GM21526 (cell line): ENCODE data around the gene ANKS1A.
A peak's percentile ranks its signal among the peaks of the same experiment; 100 is the strongest.
"Not testable (repeated sequence)": the region's sequence is repeated elsewhere in the genome, so short reads cannot be mapped to it uniquely, and the experiment has no call there.

Source experiments
- ATAC-seq: cut with Tn5 transposase; IDR thresholded peaks from one replicate; pipeline ENCODE4 v1.9.1; 2021; ENCODE audit warnings: moderate library complexity; ENCODE audit not compliant: unreplicated experiment, low FRiP score

ANKS1A gene, protein sequence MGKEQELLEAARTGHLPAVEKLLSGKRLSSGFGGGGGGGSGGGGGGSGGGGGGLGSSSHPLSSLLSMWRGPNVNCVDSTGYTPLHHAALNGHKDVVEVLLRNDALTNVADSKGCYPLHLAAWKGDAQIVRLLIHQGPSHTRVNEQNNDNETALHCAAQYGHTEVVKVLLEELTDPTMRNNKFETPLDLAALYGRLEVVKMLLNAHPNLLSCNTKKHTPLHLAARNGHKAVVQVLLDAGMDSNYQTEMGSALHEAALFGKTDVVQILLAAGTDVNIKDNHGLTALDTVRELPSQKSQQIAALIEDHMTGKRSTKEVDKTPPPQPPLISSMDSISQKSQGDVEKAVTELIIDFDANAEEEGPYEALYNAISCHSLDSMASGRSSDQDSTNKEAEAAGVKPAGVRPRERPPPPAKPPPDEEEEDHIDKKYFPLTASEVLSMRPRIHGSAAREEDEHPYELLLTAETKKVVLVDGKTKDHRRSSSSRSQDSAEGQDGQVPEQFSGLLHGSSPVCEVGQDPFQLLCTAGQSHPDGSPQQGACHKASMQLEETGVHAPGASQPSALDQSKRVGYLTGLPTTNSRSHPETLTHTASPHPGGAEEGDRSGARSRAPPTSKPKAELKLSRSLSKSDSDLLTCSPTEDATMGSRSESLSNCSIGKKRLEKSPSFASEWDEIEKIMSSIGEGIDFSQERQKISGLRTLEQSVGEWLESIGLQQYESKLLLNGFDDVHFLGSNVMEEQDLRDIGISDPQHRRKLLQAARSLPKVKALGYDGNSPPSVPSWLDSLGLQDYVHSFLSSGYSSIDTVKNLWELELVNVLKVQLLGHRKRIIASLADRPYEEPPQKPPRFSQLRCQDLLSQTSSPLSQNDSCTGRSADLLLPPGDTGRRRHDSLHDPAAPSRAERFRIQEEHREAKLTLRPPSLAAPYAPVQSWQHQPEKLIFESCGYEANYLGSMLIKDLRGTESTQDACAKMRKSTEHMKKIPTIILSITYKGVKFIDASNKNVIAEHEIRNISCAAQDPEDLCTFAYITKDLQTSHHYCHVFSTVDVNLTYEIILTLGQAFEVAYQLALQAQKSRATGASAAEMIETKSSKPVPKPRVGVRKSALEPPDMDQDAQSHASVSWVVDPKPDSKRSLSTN

GRCh38 chr6:34888874-34889555, at the start of gene ANKS1A:
Gene ANKS1A, plus strand, starts transcription at chr6:34889255. Its CDS starts 148 bp downstream, at chr6:34889403.
- peak; percentile 53 for ATAC-seq

- no peak for ATAC-seq
Observed at GRCh38 chr6:34839666-34840352, 49.2 kb upstream of the ANKS1A start.

DNA sequence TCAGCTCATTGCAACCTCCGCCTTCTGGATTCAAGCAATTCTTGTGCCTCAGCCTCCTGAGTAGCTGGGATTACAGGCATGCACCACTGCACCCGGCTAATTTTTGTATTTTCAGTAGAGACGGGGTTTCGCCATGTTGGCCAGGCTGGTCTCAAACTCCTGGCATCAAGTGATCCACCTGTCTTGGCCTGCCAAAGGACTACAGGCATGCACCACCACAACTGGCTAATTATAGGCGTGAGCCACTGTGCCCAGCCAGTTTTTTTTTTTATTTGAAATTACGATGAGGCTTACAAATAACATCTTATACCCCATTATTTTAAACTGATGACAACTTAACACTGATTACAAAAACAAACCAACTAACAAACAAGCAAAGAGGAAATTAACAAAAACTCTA, 40.0 kb upstream of the ANKS1A start:
- ATAC-seq, result not testable (repeated sequence)

DNA sequence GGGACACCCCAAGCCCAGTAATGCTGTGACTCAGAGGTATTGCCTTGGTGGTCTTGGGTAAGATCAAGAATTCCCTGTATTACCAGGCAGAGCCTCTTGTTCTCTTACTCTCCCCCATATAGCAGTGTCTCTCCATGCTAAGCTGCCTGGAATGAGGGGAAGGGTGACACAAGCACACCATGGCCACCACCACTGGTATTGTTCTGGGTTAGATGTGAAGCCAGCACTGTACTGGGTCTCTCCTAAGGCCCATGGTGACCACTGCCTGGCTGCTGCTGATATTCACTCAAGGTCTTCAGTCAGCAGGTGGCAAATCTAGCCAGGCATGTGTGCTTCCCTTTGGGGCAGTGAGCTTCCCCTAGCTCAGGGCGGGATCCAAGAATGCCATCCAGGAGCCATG, 37.7 kb upstream of the ANKS1A start:
- no peak for ATAC-seq

GRCh38 chr6:34852406-34853085, 36.5 kb upstream of the ANKS1A start:
- ATAC-seq, result no peak

- no peak for ATAC-seq
Observed at GRCh38 chr6:34855463-34855862, 33.6 kb upstream of the ANKS1A start.

DNA sequence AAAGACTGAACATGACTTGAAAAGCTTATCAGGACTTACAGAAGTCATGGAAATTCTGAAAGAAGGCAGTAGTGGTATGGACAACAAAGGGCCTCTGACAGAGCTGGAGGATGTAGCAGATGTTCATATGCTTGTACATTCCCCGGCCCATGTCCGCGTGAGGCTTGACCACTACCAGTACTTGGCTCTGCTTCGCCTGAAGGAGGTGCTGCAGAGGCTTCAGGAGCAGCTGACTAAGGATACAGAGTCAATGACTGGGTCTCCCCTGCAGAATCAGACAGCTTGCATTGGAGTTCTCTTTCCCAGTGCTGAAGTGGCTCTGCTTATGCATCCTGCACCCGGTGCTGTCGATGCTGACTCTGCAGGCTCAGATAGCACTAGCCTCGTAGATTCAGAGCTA, 30.4 kb upstream of the ANKS1A start:
- ATAC-seq, result no peak

DNA sequence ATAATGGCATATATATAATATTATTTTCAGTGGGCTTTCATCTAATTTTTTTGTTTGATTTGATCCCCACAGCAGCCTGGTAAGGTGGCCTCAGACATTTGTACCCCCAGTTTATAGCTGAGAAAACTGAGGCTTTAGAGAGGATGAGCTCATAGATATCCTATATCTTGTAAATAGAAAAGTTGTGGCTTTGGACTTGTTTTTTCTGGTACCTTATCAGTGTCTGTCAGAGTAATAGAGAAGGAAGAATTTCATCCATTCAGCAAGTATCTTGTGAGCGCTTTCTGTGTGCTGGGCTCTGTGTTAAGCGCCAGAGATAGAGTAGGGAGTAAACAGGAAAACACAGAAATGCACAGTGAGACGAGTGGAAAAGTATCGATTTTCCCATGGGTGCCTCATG, 29.1 kb upstream of the ANKS1A start:
- no peak for ATAC-seq

GRCh38 chr6:34860776-34861175, 28.3 kb upstream of the ANKS1A start:
- ATAC-seq, result no peak

DNA sequence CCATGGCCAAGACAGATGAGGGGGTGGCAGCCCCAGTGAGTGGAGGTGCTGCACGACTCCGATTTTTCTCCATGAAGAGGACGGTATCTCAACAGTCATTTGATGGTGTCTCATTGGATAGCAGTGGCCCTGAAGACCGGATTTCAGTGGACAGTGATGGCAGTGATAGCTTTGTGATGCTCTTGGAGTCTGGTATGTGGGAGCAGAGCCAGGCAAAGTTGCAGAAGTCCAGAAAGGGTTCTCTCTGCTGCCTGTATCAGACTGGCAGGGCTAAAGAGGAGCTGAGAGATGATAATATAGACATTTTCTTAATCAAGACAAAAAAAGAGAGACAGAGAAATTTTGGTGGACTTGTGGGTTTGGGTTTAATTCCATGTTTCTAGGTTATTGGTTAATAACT, 25.0 kb upstream of the ANKS1A start:
- no peak for ATAC-seq

GRCh38 chr6:34865107-34865506, 23.9 kb upstream of the ANKS1A start:
- no peak for ATAC-seq

DNA sequence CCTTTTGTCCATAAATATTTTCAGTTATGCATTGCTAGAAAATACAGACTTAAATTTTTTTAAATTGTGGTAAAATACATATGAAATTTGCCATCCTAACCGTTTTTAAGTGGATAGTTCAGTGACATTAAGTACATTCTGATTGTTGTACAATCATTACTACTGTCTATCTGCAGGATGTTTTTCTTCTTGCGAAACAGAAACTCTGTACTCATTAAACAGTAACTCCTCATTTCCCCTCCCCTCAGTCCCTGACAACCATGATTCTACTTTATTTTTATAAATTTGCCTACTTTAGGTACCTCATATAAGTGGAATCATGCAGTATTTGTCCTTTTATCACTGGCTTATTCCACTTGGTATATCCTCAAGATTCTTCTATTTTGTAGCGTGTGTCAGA, 22.5 kb upstream of the ANKS1A start:
- no peak for ATAC-seq

DNA sequence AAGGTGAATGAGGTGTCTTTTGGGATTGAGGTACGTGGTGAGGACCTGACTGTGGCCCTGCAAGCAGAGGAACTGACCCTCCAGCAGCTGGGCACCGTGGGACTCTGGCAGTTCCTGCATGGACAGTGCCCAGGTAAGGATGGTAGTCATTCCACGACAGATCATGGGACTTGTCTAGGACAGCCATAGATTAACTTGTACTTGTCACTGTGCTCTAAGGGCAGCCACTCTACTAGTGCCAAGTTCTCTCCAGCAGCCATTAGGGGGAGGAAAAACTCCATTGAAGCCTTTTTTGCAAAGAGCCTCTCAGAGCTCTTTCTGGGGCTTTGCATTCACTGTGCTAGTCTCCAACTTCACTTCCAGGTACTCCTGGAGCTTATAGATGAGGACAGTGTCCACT, 21.6 kb upstream of the ANKS1A start:
- no peak for ATAC-seq

DNA sequence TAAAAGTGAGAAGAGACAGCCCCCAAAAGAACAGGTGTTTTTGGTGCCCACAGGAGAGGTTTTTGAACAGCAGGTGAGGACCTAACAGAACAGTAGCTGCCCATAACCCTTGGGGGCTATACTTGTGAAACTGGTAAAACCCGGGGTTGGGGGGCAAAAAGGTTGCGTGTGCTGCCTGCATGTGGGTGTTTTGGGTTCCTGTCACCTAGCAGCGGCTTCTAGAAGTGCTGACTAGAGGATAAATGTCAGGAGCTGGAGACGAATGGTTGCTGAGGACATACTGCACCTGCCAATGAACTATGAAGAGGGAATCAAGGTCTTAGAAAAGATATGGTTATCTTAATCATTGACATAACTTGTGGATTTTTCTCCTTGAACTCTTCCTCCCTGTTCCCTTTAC, 17.2 kb upstream of the ANKS1A start:
- ATAC-seq, result no peak

DNA sequence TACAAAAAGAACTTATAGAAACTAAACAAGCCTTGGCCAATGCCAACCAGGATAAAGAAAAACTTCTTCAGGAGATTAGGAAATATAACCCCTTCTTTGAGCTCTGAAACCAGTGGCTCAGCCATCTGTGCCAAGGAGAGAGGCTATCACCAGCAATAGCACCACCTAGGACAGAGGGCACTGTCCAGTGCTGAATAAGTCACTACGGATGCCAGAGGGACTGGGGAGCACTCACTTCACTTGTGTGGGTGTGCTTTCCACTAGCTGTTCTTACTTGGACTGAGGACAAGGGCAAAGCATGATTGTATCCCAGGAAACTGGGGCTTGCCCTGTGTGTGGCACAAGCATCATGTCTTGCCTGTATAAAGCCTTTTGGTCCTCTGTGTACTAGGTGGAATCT, 16.7 kb upstream of the ANKS1A start:
- ATAC-seq, result no peak

DNA sequence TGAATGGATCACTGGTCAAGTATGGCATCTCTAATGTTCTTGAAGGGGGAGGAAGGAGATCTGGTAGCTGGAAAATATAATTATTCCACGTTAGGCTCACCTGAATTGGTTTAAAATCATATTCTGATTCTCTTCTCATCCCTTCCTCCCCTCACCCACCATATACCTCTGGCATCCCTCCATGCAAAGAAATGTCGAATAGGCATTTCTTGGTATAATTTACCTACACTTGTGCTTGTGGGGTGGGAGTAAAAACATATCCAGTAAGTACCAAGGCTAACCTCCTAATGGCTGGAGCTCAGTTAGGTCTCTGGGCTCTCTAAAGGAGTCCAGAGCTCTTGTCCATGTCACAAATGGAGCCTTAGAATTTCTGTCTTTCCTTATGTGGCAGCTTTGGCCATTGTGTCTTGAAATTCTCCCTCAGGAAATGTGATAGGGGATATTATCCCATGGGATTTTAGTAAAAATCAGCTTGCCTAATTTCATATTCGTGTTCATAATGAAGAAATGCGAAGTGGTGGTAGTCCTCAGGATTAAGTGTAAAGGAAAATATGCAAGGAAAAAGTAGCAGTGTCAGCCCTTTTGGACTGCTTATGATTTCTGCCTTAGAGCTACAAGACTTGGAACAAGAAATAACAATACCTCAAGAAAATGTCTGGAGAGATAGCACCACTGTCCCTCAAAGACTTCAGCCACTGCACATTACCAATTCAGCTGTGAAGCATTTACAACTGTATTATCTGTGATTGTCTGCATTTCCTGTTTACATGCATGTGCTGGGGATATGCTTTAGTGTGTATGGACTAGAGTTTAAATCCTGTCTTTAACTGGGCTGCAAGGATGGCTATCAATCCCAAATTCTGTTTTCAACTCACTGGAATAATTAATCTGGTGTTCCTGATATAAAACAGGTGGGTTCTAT, 13.5 kb upstream of the ANKS1A start:
- ATAC-seq, result no peak

GRCh38 chr6:34876472-34876871, 12.6 kb upstream of the ANKS1A start:
- ATAC-seq, result no peak

GRCh38 chr6:34877259-34877658, 11.8 kb upstream of the ANKS1A start:
- no peak for ATAC-seq
